GM18907 (cell line): Measurements from ENCODE around the gene QRSL1.
"Not testable (repeated sequence)": the region's sequence is repeated elsewhere in the genome, so short reads cannot be mapped to it uniquely, and the experiment has no call there.

ENCODE experiments used
- ATAC-seq: cut with Tn5 transposase; IDR thresholded peaks from one replicate; pipeline ENCODE4 v1.9.1; 2021; ENCODE audit warnings: mild to moderate bottlenecking, moderate library complexity; ENCODE audit not compliant: unreplicated experiment

QRSL1 gene

GRCh38 chr6:106674541-106675229, 45.3 kb downstream of the QRSL1 start:
- no peak for ATAC-seq

GRCh38 chr6:106677282-106677681, 47.9 kb downstream of the QRSL1 start:
- no peak for ATAC-seq

- no peak for ATAC-seq
These were observed 54.6 kb downstream of the QRSL1 start for GRCh38 chr6:106684011-106684410.

GRCh38 chr6:106685833-106686232, 56.5 kb downstream of the QRSL1 start:
- no peak for ATAC-seq

GRCh38 chr6:106688177-106688951, 59.0 kb downstream of the QRSL1 start:
- peak; percentile 64 for ATAC-seq

- no peak for ATAC-seq
These were observed 62.9 kb downstream of the QRSL1 start for GRCh38 chr6:106692112-106692818.

GRCh38 chr6:106692819-106693208, 63.4 kb downstream of the QRSL1 start:
- no peak for ATAC-seq

GRCh38 chr6:106693418-106693817, 64.0 kb downstream of the QRSL1 start:
- no peak for ATAC-seq

GRCh38 chr6:106694343-106694742, 65.0 kb downstream of the QRSL1 start:
- no peak for ATAC-seq

- no peak for ATAC-seq
These were observed 71.2 kb downstream of the QRSL1 start for GRCh38 chr6:106700581-106700980.

GRCh38 chr6:106701201-106701600, 71.8 kb downstream of the QRSL1 start:
- ATAC-seq, result not testable (repeated sequence)

GRCh38 chr6:106702046-106702445, 72.7 kb downstream of the QRSL1 start:
- ATAC-seq, result peak; percentile 55

GRCh38 chr6:106702451-106703110, 73.2 kb downstream of the QRSL1 start:
- ATAC-seq, result peak; percentile 95

- ATAC-seq, result no peak
These were observed 74.9 kb downstream of the QRSL1 start for GRCh38 chr6:106704327-106704726.

- no peak for ATAC-seq
These were observed 75.8 kb downstream of the QRSL1 start for GRCh38 chr6:106705156-106705555.

GRCh38 chr6:106710580-106710979, 81.2 kb downstream of the QRSL1 start:
- ATAC-seq, result no peak

GRCh38 chr6:106714281-106714680, 84.9 kb downstream of the QRSL1 start:
- no peak for ATAC-seq

GRCh38 chr6:106715922-106716321, 86.5 kb downstream of the QRSL1 start:
- no peak for ATAC-seq

GRCh38 chr6:106716966-106717365, 87.6 kb downstream of the QRSL1 start:
- ATAC-seq, result no peak
